ENCODE results near the gene IL22. TPM values are rescaled to one million over a fixed set of nuclear protein-coding genes. Genes with fewer than 3 reads are reported as not detected.

IL22 gene
- total RNA-seq (ENCODE audit: low replicate concordance), result not detected in 2 replicates

GRCh38 chr12:68253504-68253903 is at the start of gene IL22:
Gene IL22 (minus strand): TSS chr12:68253604. CDS start chr12:68253448, 156 bp downstream.
- Histone ChIP-seq H3K4me3 (no peak within 1 kb of the TSS), H3K4me2 (no peak within 1 kb of the TSS), H3K36me3 (no peaks in the 10 kb centered on the region), H2AFZ (replicated peaks) (no peak within 1 kb of the TSS), H3K79me2 (ENCODE audit: low read depth) (no peaks in the 10 kb centered on the region), H3K27ac (no peak within 1 kb of the TSS), H3K9ac (no peak within 1 kb of the TSS), H3F3A (ENCODE audit: low read depth) (peaks cover 6% of the 10 kb centered on the region), H4K20me1 (ENCODE audit: low read depth) (no peaks in the 10 kb centered on the region), H3K9me3 (ENCODE audit: low read depth) (no peaks in the 10 kb centered on the region), H3K27me3 (peaks cover 9% of the 10 kb centered on the region), H3K4me1 (peaks cover 13% of the 10 kb centered on the region)
- TF ChIP-seq CTCF (IDR thresholded peaks at IDR 0.05) (no peak), EZH2 (IDR thresholded peaks at IDR 0.05) (no peak), EZH2phosphoT487 (IDR thresholded peaks at IDR 0.05) (no peak)
- no peaks in the 10 kb centered on the region for H3K27me3 Mint-ChIP-seq (ENCODE audit: insufficient read depth, low read depth)
- H3K4me3 Mint-ChIP-seq, result no peak within 1 kb of the TSS
- H3K4me1 Mint-ChIP-seq, result peaks cover 9% of the 10 kb centered on the region
- no peak for DNase-seq (ENCODE audit: low spot score)
- no peaks in the 10 kb centered on the region for H3K36me3 Mint-ChIP-seq
- no peak within 1 kb of the TSS for H3K27ac Mint-ChIP-seq
- H3K9me3 Mint-ChIP-seq, result peaks cover under 1% of the 10 kb centered on the region

- Mint-ChIP-seq H3K27me3 (ENCODE audit: insufficient read depth, low read depth) (peaks cover 2% of the 10 kb centered on the region), H3K36me3 (peaks cover 45% of the 10 kb centered on the region), H3K9me3 (peaks cover 17% of the 10 kb centered on the region), H3K27ac (no peak overlapping the region), H3K4me1 (peaks cover 4% of the 10 kb centered on the region), H3K4me3 (no peak overlapping the region)
- H3K27ac ChIP-seq, result no peak overlapping the region
- no peaks in the 10 kb centered on the region for H3F3A ChIP-seq (ENCODE audit: low read depth)
- no peak overlapping the region for H3K4me3 ChIP-seq
- no peak overlapping the region for H3K9ac ChIP-seq
- H3K79me2 ChIP-seq (ENCODE audit: low read depth), result no peaks in the 10 kb centered on the region
- TF ChIP-seq EZH2phosphoT487 (IDR thresholded peaks at IDR 0.05), result no peak
- TF ChIP-seq CTCF (IDR thresholded peaks at IDR 0.05), result no peak
- TF ChIP-seq EZH2 (IDR thresholded peaks at IDR 0.05), result no peak
- peaks cover 18% of the 10 kb centered on the region for H3K36me3 ChIP-seq
- no peak for DNase-seq (ENCODE audit: low spot score)
- no peaks in the 10 kb centered on the region for H3K4me1 ChIP-seq
- no peaks in the 10 kb centered on the region for H4K20me1 ChIP-seq (ENCODE audit: low read depth)
- H3K27me3 ChIP-seq, result no peaks in the 10 kb centered on the region
- H2AFZ ChIP-seq (replicated peaks), result no peak overlapping the region
- H3K4me2 ChIP-seq, result no peak overlapping the region
- H3K9me3 ChIP-seq (ENCODE audit: low read depth), result no peaks in the 10 kb centered on the region
Observed at GRCh38 chr12:68297929-68298328, 44.5 kb upstream of the IL22 start.

GRCh38 chr12:68294251-68294650 is 40.8 kb upstream of the IL22 start:
- H3K27me3 Mint-ChIP-seq (ENCODE audit: insufficient read depth, low read depth), result peaks cover 2% of the 10 kb centered on the region
- Histone ChIP-seq H3K27me3 (no peaks in the 10 kb centered on the region), H3F3A (ENCODE audit: low read depth) (no peaks in the 10 kb centered on the region), H3K9ac (no peak overlapping the region), H3K27ac (no peak overlapping the region), H3K4me2 (no peak overlapping the region), H3K4me3 (no peak overlapping the region), H3K36me3 (peaks cover 12% of the 10 kb centered on the region), H2AFZ (replicated peaks) (no peak overlapping the region), H3K9me3 (ENCODE audit: low read depth) (no peaks in the 10 kb centered on the region), H3K79me2 (ENCODE audit: low read depth) (no peaks in the 10 kb centered on the region), H3K4me1 (no peaks in the 10 kb centered on the region), H4K20me1 (ENCODE audit: low read depth) (no peaks in the 10 kb centered on the region)
- peaks cover 7% of the 10 kb centered on the region for H3K4me1 Mint-ChIP-seq
- H3K9me3 Mint-ChIP-seq, result peaks cover 2% of the 10 kb centered on the region
- peaks cover 17% of the 10 kb centered on the region for H3K36me3 Mint-ChIP-seq
- DNase-seq (ENCODE audit: low spot score), result no peak
- no peak overlapping the region for H3K4me3 Mint-ChIP-seq
- no peak overlapping the region for H3K27ac Mint-ChIP-seq
- no peak for TF ChIP-seq CTCF (IDR thresholded peaks at IDR 0.05)
- TF ChIP-seq EZH2phosphoT487 (IDR thresholded peaks at IDR 0.05), result no peak
- no peak for TF ChIP-seq EZH2 (IDR thresholded peaks at IDR 0.05)

All from neural progenitor cell (in vitro differentiated cells).